GM21576 (cell line): ENCODE data around the gene ZIC4.

ENCODE experiments used
- ATAC-seq: cut with Tn5 transposase; IDR thresholded peaks from one replicate; pipeline ENCODE4 v1.9.1; 2021; ENCODE audit warnings: mild to moderate bottlenecking, moderate library complexity; ENCODE audit not compliant: unreplicated experiment

ZIC4 gene

DNA sequence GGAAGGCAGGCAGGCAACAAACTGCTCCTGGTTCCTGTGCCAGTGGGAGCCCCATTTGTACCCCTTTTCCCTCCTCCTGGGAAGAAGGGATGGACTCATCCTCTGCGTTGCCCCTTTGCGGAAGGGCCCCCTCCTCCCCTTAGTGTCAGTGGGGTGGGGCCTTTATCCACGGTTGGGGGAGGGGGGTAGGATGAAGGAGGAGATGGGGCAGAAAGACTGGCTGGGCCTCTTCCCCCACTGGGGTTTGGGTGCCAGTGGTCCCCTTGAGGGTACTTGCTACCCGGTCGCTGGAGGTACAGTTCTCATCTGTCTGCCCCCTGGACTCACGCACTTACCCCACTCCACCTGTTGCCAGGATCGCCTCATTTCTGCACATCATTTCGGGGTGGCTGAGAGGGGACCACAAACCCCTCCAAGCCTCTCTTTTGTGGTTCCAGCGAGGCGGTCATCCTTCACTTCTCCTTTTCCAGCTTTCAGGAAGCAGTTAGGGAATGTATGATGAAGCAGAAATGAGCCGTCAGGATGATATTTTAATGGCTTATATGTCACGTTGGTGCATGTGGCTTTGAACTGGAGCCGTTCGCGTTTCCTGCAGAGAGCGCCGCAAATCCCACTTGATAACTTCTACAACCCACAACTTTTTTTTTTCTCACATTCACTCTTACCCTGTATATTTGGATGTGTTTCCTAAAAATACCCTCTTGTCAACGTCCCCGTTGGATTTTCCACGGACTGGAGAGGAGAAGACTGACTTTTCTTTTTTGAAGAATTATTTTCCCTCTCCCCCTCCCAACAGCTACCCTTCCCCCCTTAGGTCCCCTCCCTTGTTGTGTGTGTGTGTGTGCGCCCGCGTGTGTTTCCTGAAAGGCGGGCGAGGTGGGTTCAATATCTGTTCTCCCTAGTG is at the start of gene ZIC4:
TSS of gene ZIC4 (minus strand) at position 516 of the 904 bp plus-strand sequence. CDS start 3,746 bp downstream, outside the sequence.
- no peak for ATAC-seq

DNA sequence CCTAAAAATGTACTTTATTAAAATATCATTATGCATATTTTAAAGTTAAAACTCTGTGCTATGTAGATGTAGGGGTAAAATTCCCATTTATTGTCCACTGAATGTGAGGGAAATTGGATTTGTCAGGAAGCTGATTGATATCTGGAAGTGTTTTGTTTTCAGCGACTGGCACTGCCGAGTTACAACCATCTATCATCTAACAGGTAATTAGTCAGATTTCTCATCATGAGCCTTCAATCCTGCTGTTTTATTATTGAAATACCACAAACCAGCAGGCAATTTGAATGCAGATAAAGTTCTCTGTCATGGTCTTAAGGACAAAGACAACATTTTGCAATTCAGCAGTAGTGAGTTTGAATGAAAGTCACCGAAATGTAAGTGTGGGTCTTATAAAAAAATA is 43.3 kb upstream of the ZIC4 start:
- ATAC-seq: no peak

DNA sequence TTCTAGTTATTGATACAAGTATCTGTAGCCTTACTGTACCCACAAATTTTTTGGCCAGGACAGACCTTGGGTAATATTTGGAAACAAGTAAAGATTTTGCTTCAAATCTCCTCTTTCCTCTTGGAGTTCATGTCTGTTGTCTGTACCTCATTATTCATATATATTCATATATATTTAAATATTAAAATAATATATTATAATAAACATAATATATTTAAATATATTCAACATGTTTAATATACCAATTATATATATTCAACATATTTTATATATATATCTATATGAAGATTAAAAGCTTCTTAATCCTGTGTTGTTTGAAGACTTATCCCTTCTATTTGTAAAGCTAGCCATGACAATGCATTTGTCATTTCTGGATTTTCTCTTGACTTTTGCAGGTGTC is 40.9 kb upstream of the ZIC4 start:
- no peak for ATAC-seq

GRCh38 chr3:147431751-147432150 is 25.4 kb upstream of the ZIC4 start:
- ATAC-seq: no peak

GRCh38 chr3:147428754-147429153 is 22.4 kb upstream of the ZIC4 start:
- ATAC-seq: no peak

- no peak for ATAC-seq
These were observed 22.0 kb upstream of the ZIC4 start for GRCh38 chr3:147428326-147428725.

- ATAC-seq: no peak
These were observed 21.4 kb upstream of the ZIC4 start for GRCh38 chr3:147427746-147428145.

GRCh38 chr3:147426931-147427330 is 20.6 kb upstream of the ZIC4 start:
- ATAC-seq: no peak

DNA sequence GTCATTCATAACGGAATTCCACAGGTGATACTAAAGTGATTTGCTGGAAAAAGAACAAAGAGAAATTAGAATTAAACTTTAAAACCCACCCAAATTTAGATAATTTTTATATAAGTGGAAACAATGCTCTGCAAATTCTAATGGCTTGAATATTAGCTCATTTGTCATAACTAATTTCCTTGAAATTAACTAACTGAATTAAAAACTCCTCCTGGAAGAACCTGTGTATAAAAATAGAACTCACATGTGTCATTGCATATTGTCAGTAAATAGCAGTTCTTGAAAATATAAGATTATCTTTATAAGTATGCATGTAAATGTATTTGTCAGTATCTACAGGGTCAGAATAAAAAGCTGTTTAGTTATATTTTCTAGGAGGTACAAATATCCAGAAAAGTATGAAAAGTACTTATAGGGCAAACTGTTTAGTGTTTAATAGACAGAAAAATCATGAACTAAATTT is 19.1 kb upstream of the ZIC4 start:
- ATAC-seq: no peak

DNA sequence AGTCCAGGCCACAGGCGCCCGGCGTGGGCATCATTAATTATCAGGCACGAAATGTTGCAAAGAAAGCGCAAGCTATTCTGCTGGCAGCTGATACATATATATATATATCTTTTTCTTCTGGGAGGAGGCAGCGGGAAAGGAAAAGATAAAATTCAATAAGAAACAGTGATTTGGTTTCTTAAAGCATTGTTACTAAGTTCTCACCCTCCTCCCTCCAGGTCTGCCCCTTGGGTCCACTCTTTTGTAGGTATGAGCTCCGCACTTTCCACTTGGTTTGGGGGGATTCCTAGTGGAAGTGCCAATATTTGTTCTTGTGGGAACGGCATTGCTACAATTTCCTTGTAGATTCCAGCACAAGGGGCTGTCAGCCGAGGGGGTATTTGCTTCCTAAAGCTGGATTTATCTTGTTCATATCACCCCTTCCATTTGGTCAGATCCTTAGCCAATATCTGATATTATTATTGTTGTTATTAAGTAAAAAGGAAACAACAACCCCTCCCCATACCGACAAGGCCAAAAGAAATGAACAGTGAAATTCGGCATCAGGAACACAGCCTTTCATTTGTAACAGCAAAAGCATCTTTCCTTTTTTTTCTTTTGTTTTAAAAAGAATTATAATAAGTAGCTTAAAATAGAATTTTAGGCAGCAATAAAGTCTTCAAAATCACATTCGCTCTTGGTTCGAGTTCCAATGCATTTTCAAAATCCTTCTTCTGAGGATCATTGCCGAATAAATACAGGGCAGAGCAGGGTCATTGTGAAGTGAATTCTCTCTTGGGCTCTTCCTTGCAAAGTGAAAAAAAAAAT is 18.4 kb upstream of the ZIC4 start:
- no peak for ATAC-seq

DNA sequence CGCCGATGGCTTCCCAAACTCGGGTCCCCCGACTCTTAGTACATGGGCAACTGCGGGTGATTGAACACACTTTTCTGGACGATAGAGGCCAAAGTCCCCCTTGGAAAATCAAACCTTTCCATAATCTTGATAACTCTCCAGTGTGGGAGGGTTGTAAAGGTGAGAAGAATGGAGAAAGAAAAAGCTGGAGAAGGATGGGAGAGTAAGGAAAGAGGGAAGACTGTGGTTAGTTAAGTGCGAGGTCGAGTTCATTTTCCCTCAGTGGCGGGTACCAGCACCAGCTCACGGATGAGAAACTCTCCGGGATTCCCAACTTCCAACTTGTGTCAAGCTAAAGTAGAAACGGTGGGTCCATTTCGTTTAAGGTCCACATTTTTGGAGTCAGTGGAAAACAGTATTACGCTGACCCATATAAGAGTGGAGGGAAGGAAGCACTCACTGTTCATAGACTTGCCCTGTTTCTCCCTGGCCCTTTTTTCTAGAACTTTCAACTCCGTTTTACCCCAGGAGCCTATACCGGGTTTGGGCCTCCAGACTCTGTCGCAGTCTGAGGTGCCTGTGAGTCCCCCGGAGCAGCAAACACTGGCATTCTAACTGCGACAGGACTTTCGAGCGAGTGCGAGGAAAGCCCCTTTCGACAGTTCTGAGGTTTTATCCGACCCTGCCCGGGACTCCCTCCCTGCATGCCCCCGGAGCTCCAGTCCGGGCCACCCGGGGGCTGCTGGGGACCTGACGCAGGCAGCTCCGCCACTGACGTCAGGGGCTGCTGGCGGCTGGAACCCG is 17.6 kb upstream of the ZIC4 start:
- ATAC-seq: no peak

DNA sequence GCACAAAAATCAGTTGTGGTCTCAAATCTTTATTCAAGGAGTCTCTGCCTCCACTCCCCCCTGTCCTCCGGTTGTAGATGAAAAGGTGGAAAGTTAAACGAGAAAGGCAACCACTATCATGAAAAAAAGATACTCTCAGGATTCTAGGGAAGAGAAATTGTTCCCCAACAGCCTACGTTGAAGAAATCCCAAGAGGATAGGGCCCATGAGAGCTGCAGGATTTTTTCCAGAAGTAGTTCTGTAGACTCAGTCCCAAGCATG is 17.1 kb upstream of the ZIC4 start:
- no peak for ATAC-seq

DNA sequence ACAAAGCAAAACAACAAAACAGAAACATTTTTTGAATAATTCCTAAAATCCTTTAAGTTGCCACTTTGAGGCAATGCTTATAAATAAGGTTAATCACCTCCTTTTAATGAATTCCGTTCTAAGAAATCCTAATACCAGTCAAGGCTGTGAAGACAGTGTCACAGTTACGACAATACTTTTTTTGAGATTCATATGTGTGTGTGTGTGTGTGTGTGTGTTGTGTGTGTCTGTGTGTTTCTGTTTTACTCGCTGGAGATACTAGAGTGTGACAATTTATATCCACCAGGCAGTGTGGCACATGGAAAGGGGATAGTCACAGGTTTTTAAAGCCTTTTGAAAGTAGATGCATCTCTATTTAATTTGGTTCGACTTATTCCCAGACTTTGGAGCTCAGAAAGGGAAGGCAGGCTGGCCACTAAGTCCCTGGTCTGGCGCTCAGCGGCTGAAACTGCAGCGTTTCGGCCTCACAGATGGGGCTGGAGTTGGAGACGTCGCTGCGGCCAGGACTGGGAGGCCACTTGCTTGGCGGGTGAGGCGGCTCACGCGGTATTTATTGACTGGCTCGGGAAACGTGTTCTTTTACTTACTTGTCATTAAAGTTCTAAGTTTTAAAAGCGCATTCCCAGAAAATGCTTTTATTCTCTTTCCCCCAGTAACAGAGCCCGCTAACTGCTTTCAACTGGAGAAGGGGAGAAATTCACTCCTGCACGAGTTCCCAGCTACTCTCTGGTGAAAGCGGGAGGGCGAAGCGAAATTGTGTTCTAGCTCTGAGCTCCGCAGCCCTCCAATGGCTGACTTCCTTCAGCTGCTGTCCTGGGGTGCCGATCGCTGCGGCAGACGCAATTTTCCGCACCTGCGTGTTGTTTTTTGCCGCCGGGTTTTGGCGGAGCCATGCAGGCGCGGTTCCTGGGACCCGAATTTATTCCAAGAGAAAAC is 16.5 kb upstream of the ZIC4 start:
- ATAC-seq: no peak

- ATAC-seq: no peak
These were observed 15.9 kb upstream of the ZIC4 start for GRCh38 chr3:147422196-147422595.

- no peak for ATAC-seq
These were observed 15.0 kb upstream of the ZIC4 start for GRCh38 chr3:147421184-147421912.

- no peak for ATAC-seq
These were observed 14.2 kb upstream of the ZIC4 start for GRCh38 chr3:147420353-147421183.

- no peak for ATAC-seq
These were observed 13.5 kb upstream of the ZIC4 start for GRCh38 chr3:147419781-147420224.

GRCh38 chr3:147418808-147419701 is 12.7 kb upstream of the ZIC4 start:
- ATAC-seq: no peak
